Activated T-cell treated with anti-CD3 and anti-CD28 coated beads for 4 hours (primary cell): ENCODE results near the gene EXOC4.

ENCODE experiments used
- DNase-seq: peaks from one replicate; pipeline ENCODE4 v3.0.0-alpha.2; 2020

Gene EXOC4

DNA sequence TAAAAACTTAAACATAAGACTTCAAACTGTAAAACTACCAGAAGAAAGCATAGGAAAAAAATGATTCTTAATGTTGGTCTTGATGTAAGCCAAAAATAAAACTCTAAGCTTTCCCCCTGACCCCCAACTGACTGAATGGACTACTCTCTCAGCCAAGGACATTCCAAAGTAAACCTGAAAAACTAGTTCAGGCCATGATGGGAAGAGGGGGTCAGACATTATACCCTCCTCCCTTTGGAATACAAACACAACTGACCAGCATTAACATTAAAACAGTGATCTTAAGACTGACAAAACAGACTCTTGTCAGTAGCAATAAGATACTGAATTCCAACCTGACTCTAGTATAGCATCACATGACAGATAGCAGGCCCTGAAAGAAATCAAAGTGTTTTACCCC is 860.8 kb downstream of the EXOC4 start:
- DNase-seq, result no peak

DNA sequence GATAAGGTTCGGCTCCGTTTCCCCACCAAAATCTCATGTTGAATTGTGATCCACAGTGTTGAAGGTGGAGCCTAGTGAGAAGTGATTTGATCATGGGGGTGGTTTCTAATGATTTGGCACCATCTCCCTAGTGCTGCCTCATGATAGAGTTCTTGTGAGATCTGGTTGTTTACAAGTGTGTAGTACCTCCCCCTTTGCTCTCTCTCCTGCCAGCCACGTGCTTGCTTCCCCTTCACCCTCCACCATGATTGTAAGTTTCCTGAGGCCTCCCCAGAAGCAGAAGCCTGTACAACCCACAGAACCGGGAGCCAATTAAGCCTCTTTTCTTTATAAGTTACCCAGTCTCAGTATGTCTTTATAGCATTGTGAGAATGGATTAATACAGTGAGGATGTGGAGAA is 862.1 kb downstream of the EXOC4 start:
- DNase-seq, result no peak
